NT2/D1 (cell line): ENCODE measurements around the gene XDH.

Experiments used
- SUZ12 ChIP-seq: IDR thresholded peaks from 2 replicates; pipeline ENCODE4 v1.6.1; 2011; ENCODE audit not compliant: insufficient read length, insufficient read depth; ENCODE audit errors: extremely low read depth
- YY1 ChIP-seq: IDR thresholded peaks from 2 replicates; pipeline ENCODE4 v1.6.1; 2011; ENCODE audit not compliant: insufficient read length, insufficient read depth

GRCh38 chr2:31413862-31414550 is 536 bp downstream of the XDH start:
- TF ChIP-seq YY1 (no peak), SUZ12 (no peak)
